ENCODE data around the gene PCSK5.
"Not testable (repeated sequence)": the region's sequence is repeated elsewhere in the genome, so short reads cannot be mapped to it uniquely, and the experiment has no call there.

The PCSK5 gene

DNA sequence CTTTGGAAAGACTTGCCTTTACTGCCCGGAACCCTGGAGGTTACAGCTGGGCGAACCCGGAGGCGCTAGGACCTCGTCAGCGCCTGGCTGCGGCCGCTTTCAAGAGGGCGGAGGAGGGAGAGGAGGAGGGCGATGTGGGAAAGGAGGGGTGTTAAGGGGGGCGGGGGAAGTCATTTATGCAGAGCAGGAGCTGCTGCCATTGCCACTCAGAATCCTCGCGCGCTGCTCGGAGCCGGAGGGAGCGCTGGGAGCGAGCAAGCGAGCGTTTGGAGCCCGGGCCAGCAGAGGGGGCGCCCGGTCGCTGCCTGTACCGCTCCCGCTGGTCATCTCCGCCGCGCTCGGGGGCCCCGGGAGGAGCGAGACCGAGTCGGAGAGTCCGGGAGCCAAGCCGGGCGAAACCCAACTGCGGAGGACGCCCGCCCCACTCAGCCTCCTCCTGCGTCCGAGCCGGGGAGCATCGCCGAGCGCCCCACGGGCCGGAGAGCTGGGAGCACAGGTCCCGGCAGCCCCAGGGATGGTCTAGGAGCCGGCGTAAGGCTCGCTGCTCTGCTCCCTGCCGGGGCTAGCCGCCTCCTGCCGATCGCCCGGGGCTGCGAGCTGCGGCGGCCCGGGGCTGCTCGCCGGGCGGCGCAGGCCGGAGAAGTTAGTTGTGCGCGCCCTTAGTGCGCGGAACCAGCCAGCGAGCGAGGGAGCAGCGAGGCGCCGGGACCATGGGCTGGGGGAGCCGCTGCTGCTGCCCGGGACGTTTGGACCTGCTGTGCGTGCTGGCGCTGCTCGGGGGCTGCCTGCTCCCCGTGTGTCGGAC, at the start of gene PCSK5:
TSS of gene PCSK5 (plus strand) at position 202 of the 805 bp plus-strand sequence. CDS start at position 711, 509 bp downstream.
- peak; percentile 92 for DNase-seq (ENCODE audit: low spot score)

DNA sequence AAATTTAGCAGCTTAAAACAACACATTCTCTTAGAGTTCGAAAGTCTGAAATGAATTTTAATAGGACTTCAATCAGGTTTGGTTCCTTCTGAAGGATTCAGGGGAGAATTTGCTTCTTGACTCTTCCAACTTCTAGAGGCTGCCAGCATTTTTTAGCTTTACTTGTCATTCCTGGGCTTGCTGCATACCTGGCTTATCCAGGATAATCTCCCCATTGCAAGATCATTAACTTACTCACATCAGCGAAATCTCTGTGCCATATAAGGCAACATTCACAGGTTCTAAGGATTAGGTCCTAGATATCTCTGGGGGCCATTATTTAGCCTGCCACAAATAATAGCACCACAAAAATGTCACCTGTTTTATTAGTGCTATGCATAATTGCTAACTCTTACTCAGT, 46.2 kb upstream of the PCSK5 start:
- FAIRE-seq (no peak), DNase-seq (ENCODE audit: low spot score) (no peak)

More for the DNA sequence above, at the start of gene PCSK5:
- FAIRE-seq = peak; percentile 27

DNA sequence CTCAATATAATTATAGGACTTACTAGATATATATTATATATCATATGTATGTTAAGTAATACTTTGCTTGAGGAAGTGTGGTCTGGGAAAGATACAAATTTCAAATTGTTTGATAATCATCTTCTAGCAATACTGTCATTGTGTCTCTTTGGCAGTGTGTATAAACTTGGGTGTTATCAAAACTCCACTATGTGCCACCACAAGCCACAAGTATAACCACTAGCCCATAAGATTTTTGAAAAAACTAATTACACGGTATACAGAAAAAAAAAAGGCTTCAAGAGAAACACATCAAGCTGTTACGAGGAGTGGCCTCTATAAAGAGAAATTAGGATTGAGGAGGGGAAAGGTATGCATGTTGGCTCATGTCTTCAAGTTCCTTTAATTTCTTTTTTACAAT, 44.7 kb upstream of the PCSK5 start:
- FAIRE-seq (no peak), DNase-seq (ENCODE audit: low spot score) (no peak)

DNA sequence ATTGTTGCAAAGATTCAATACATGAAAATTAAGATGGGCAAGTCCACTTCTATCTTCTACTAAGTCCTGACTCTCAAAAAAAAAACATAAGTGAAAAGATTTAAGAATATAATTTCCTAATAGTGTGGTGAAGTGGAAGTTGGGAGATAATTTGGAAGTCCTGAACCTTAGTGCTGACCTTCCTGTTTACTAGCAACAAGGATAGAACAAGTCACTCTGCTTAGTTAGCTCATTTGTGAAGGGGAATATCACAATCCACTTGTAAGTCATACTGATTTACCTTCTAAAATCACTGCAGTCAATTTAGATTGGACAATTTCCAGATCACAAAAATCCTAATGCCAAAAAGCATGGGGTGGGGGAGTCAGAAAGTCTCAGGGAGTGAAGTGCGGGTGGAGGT, 43.4 kb upstream of the PCSK5 start:
- DNase-seq (ENCODE audit: low spot score) (no peak), FAIRE-seq (no peak)

DNA sequence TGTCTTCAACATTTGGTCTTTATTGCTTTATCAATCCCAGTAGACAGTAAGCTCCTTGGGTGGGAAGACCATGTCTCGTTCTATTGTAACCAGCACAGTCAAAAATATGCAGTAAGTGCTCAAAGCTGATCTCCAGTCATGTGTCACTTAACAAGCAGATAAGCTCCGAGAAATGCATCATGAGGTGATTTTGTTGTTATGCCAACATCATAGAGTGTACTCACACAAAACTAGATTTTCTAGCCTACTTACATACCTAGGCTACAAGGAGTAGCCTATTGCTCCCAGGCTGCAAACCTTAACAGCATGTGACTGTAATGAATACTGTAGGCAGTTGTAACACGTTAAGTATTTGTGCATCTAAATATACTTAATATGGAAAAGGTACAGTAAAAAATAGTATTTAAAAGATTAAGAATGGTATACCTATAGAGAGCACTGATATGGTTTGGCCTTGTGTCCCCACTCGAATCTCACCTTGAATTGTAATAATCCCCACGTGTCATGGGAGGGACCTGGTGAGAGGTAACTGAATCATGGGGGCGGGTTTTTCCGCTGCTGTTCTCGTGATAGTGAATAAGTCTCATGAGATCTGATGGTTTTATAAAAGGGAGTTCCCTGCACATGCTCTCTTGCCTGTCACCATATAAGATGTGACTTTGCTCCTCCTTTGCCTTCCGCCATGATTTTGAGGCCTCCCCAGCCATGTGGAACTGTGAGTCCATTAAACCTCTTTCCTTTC, 39.8 kb upstream of the PCSK5 start:
- FAIRE-seq = no peak
- no peak for DNase-seq (ENCODE audit: low spot score)

DNA sequence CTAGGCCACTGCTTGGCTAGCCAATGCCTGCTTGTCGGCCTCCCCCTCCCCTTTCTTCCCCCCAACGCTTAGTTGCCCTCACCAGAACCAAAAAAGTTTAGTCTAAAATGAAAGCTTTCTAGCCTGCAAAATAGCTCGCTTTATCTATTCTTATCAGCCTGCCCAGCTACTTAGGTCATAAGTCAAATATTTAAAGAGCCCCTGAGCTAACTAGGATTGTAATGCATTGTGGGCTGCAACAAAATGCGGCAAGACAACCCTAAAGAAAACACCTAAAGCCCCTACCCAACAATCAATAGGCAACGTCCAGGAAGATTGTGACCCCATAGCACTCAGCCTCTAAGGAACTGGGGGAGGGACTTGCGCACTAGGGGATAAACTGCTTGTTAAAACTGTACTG, 38.6 kb upstream of the PCSK5 start:
- DNase-seq (ENCODE audit: low spot score) (no peak), FAIRE-seq (no peak)

DNA sequence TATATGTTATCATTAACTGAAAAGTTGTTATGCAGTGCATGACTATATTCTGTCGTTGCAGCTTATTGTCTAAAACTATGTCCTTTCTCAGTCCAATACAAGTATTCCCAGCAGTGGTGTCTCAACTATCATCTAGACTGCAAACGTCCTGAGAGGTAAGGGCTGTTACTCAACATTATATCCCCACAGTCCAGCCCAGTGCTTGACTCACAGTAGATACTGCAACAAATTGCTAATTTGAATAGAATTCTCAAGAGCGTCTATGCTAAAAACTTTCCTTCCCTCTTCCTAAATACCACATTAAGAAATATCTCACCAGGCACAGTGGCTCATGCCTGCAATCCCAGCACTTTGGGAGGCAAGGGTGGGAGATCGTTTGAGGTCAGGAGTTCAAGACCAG, 37.7 kb upstream of the PCSK5 start:
- FAIRE-seq = no peak

DNA sequence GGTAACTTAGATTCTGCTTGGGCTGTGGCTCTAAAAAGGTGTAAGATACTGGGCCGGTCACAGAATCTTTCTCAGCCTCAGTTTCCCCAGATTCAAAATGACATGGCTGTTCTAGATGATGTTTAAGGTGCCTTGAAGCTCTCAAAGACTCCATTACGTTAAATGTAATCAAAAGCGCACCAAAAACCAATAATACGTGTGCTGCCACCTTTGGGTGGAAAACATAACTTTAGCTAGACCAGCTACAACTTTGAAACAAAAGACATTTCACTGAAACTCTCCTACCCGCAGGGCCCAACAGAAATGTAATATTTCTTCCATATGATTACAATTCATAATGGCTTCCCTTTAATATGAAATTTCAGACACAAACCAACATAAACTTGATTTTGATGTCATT, 35.0 kb upstream of the PCSK5 start:
- no peak for FAIRE-seq
- DNase-seq (ENCODE audit: low spot score) = peak; percentile 34

More for the DNA sequence above, 37.7 kb upstream of the PCSK5 start:
- no peak for DNase-seq (ENCODE audit: low spot score)

DNA sequence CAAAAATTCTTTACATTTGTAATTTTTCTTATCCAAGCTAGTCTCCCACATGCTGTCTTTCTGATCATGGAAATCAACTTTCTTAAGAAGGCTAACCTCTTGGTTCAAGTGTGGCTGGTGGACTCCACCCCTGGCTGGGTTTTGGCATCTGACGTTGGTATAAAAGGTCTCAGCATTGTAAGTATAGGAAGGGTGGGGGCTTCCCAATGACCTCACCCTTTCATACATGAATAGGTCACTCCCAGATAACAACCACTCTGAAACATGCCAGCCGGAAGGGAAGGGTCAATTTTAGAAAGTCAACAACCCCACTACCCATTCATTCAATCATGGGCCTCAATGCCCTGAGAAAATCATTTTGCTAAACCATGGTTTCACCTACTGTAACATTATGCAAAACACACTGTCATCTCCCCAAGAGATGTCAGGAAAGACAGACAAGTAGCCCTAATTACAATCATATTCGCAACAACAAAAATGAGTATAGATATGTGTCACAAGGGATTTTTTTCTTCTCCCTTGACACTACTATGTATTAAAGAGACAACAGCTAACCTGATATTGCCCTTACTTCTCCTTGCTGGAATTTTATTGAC, 31.9 kb upstream of the PCSK5 start:
- no peak for FAIRE-seq
- DNase-seq (ENCODE audit: low spot score) = no peak

DNA sequence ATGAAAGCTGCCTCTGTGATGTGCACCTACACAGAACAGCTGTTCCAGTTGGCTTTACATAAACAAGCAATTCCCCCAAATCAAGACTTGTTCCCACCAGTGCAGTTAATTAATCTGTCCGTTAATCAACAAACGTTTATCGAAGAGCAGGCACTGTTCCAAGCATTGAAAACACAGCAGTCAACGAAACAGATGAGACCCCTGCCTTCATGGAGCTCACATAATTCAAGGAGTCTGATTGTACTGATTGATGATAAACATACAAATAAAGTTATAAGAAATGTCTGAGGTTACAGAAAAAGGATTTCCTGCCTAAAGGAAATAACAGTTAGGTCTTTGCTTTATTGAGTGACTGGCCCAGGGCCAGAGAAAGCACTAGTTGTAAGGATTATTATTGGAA, 26.2 kb upstream of the PCSK5 start:
- no peak for DNase-seq (ENCODE audit: low spot score)
- FAIRE-seq = no peak

DNA sequence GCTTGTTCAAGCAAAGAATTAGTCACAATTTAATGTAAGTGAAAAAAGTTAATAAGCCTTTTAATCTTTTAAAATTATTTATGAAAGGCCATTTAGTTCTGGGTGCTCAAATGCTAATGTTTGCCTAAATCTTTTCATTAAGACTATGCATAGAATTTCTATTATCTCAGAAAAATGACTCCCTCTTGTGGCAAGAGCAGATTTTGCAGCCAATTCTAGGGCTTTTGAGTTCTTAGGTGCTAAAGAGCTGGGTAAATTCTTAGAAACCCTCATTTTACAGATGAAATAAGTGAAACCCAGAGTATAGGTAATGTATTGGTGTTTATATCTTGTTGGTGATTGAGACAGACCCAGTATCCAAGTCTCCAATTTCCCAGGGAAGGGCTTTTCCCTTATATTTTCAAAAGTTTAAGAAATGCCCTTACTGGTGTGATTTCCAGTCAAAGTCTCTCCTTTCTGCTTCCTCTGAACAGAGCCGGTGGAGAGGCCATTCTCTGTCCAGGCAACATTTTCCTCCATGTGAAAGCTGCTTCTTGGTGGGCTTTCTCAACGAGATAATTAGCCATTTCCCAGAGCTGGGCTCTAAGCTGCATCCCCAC, 24.1 kb upstream of the PCSK5 start:
- FAIRE-seq (no peak), DNase-seq (ENCODE audit: low spot score) (peak; percentile 12)

DNA sequence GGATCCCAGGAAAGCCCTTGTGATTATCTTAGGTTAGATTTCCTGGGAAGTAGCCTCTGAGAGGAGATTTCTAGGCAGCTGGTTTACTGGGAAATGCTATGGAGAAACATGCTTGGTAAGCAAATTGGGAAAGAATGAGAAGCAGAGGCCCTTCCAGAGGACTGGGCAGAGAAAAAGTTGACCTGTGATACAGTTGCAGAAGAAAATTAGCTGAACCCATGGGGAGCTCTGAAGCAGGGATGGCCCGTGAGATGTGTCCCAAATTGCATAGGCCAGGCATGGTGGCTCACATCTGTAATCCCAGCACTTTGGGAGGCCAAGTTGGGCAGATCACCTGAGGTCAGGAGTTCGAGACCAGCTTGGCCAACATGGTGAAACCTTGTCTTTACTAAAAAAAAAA, 21.9 kb upstream of the PCSK5 start:
- FAIRE-seq; DNase-seq (ENCODE audit: low spot score): not testable (repeated sequence)

DNA sequence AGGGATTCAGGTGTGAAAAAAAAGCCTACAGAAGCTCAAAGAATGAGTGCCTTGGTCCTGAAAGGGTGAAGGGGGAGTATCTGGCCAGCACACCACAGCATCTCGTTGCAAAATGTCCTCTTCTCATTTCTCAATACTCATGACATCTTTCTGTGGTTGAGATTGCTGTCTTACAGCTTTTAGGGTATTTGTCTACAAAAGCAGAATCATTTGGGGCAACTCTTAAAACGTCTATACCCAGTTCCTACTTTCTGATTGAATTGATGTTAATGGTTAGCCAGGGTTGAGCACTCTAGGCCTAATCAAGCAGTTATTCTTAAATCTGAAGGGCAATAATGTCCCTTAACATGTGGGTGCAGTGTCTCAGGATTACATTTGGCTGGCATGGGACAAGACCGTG, 21.2 kb upstream of the PCSK5 start:
- no peak for DNase-seq (ENCODE audit: low spot score)

DNA sequence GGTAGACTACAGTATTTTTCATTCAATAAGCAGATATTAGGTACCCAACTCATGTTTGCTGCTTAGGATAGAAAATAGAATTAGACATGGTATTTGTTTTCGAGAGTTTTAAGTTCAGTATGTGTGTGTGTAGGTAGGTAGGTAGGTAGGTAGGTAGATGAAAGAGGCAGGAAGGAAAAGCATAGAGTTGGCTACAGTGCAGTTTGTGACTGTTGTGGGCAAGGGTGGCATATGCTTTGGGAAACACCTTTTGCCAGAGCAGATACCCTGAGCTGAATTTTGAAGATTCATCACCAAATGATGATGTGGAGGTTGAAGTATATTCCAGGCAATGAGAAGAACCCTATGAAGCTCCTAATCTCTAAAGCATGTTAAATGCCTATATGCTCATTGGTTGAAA, 20.0 kb upstream of the PCSK5 start:
- FAIRE-seq = no peak
- no peak for DNase-seq (ENCODE audit: low spot score)

More for the DNA sequence above, 21.2 kb upstream of the PCSK5 start:
- FAIRE-seq = no peak

DNA sequence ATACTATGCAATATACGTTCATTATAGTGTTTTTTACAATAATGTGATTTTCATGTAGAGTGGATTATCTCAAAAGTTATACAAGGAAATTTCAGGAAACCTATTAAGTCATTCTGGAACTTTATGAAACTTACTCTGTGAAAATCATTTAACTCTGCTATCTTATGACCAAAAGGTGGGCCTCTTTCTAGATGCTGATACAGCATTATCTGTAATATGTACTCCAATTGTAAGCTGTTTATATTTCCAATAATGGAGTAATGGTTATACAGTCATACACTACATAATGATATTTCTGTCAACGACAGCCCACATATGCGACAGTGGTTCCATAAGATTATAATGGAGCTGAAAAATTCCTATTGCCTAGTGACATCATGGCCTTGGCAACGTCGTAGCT, 18.8 kb upstream of the PCSK5 start:
- DNase-seq (ENCODE audit: low spot score) (no peak), FAIRE-seq (no peak)

DNA sequence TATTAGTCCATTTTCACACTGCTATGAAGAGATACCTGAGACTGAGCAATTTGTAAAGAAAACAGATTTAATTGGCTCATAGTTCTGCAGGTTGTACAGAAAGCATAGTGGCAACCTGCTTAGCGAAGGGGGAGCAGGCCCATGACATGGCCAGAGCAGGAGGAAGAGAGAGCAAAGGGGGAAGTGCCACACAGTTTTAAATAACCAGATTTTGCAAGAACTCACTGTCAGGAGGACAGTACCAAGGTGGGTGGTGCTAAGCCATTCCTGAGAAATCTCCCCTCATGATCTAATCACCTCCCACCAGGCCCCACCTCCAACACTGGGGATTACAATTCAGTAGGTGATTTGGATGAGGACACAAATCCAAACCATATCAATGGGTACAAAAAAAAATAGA, 16.8 kb upstream of the PCSK5 start:
- no peak for FAIRE-seq
- no peak for DNase-seq (ENCODE audit: low spot score)

DNA sequence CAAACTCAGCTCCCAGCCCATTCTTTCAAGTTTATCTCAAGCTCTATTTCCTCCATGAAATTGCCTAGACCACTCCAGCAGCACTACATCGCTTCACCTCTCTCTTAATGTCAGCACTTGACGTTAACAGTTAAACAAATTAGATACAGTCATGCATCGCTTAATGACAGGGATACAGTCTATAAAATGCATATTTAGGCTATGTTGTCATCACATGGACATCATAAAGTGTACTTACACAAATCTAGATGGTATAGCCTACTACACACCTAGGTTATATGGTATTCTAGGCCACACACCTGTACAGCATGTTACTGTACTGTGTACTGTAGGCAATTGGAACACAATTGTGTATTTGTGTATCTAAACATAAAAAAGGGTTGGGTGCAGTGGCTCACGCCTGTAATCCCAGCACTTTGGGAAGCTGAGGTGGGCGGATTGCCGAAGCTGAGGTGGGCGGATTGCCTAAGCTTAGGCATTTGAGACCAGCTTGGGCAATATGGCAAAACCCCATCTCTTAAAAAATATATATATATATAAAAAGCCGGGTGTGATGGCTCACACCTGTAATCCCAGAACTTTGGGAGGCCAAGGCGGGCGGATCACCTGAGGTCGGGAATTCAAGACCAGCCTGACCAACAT, 13.4 kb upstream of the PCSK5 start:
- DNase-seq (ENCODE audit: low spot score) = no peak
- FAIRE-seq = no peak

DNA sequence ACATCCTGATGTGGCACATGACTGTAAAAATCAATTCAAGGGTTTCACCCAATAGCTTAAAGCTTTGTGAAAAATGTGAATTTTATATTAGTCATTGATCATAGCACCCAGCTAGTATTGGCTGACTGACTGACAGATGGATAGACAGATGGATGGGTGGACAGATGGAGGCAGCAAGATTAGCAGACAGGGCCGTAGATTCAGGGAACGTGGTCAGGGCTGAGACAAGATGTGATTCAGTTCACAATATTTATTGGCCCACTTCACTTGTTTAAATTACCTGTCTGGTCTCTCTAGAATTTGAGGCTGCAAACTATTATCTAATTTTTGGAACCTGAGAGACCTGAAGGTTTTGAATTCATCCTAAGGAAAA, 12.0 kb upstream of the PCSK5 start:
- FAIRE-seq = no peak

DNA sequence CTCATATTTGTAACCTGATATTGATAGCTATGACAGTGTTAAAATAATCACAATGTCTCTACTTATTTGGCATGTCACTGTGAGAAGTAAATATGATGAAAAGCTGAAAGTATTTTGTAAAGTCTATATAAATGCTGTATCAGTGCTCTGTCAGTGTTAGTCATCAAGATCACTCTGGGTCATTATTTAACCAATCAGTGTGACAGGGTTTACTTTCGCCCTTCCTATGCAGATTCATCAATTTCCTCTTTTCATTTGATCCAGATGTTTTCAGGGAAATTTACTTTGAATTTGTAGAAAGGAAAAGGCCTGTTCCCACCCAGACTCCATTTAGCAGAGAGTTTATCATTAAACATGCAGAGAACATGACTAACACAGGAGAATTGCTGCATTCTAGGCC, 9.9 kb upstream of the PCSK5 start:
- FAIRE-seq (no peak), DNase-seq (ENCODE audit: low spot score) (no peak)

More for the DNA sequence above, 12.0 kb upstream of the PCSK5 start:
- DNase-seq (ENCODE audit: low spot score) = no peak

DNA sequence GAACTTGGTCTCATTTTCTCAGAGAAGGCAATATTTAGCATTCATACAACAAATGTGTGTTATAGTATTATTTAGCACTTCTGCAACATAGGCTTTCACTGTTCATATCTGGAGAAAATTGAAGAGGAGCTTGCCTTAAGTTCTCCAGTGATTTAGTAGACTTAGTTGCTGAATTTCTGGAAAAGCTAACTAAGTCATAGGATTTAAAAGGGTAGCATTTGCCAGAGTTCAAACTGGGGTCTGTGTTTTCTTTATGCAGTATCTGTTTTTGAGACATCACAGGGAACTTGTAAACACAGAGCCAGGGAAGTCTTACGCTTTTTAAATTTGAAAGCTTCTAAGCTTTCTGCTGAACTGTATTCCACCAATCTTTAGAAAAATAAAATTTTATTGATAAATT, 8.7 kb upstream of the PCSK5 start:
- DNase-seq (ENCODE audit: low spot score) (no peak), FAIRE-seq (no peak)

DNA sequence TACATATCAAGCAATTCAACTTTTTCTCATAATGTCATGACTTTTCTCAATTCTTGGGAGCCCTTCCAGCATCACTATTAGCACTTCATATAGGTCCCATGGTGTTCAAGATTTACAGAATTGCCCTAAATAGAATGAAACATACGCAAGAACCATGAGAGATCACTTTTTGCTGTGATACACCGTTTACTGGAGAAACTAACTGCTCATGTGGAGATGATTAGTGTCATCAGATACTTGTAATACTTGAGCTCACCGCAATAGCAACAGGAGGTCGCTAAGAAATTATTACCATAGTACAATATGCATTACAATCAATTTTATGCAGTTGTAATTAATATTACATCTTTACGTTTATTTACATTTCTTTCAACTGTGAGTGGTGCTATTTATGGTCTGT, 4.8 kb upstream of the PCSK5 start:
- FAIRE-seq (no peak), DNase-seq (ENCODE audit: low spot score) (no peak)

DNA sequence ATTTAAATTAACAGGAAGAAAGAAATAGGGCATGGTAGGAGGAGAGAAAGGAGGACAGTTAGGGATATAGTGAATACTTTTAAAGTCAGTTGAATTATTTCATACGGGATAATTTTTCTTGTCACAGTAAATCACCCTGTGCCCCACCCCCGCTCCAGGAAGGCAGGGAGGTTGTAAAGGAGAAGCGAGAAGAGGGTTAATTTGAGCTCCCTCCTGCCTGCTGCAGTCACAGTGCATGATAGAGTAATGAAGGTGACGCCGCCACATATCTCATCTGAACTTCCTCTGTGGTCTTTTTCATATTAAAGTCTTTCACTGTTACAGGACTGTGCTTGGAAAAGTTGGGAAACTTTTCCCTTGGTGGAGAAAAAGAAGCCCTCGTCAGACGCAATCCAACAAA, 896 bp upstream of the PCSK5 start:
- FAIRE-seq = no peak
- no peak for DNase-seq (ENCODE audit: low spot score)

All from urothelium cell line (cell line).